K562 (cell line): ENCODE results near the gene COG4. TPM values are rescaled to one million over a fixed set of nuclear protein-coding genes. Genes with fewer than 3 reads are reported as not detected.

ENCODE experiments used
- ETV6 ChIP-seq, 3 experiments: fragments of 150-350 bp in 1 of 3; sonication (generic) in 1 of 3; formaldehyde crosslinking in 1 of 3; IDR thresholded peaks; 2 replicates each; pipeline versions ENCODE4 v1.6.1 to v1.8.0; 2014 to 2022; ENCODE audit warnings: borderline replicate concordance in 2 of 3, low read depth in 2 of 3, antibody characterized with exemption in 1 of 3, low read length in 1 of 3, mild to moderate bottlenecking in 1 of 3, missing genetic modification reagents in 1 of 3
- NFE2L1 ChIP-seq: fragments of 450-650 bp; IDR thresholded peaks from 2 replicates; pipeline ENCODE4 v1.6.1; 2016; ENCODE audit warnings: missing genetic modification characterization, low read depth, mild to moderate bottlenecking, missing compliant biosample characterization, moderate library complexity, borderline replicate concordance
- TAF15 ChIP-seq: fragments of 200-400 bp; formaldehyde crosslinking; IDR thresholded peaks from 2 replicates; pipeline ENCODE4 v1.6.1; 2017; ENCODE audit warnings: mild to moderate bottlenecking, low read depth, low read length, moderate library complexity
- polyA plus RNA-seq, 8 experiments: library from polyadenylated mRNA; depleted of rRNA in 4 of 8; stranded (reverse) in 5 of 8; unstranded in 3 of 8; fragments of >200 nt; fragmentation: Nextera tagmentation in 2 of 8; fragmentation: Illumina TruSeq in 1 of 8; extraction: Ambion mirVana in 2 of 8; extraction: Trizol in 1 of 8; gene quantifications; 2 replicates each; pipeline versions ENCODE4 v1.2.1 to v1.2.3, GENCODE V29; 2011 to 2014; ENCODE audit warnings: inconsistent platforms in 1 of 8, missing spikeins in 1 of 8
- total RNA-seq, 7 experiments: library from RNA; depleted of rRNA in 6 of 7; stranded (reverse); fragments of >200 nt in 6 of 7; fragmentation: Illumina TruSeq in 2 of 7; extraction: Trizol in 2 of 7; gene quantifications; 2 replicates each; pipeline versions ENCODE4 v1.2.1 to v1.2.3, GENCODE V29; 2011 to 2021; ENCODE audit warnings: low replicate concordance in 1 of 7
- TF ChIP-seq, protein P1 (sequence below), 2 experiments: fragments of 450-650 bp; IDR thresholded peaks; 2 replicates each; pipeline ENCODE4 v1.6.1; 2016; ENCODE audit warnings: mild to moderate bottlenecking in 2 of 2, borderline replicate concordance in 1 of 2, low read depth in 1 of 2, moderate library complexity in 1 of 2
- TF ChIP-seq, protein P2 (sequence below): fragments of 250-450 bp; sonication (Bioruptor Pico); IDR thresholded peaks from 2 replicates; pipeline ENCODE4 v1.4.0; 2020

The COG4 gene
- total and polyA plus RNA-seq, 9 of the 15 experiments (the other 6 are each of a cell fraction or from before 2014, with no cell fraction given): 13.7 to 73.9 (median 44.2) TPM

DNA sequence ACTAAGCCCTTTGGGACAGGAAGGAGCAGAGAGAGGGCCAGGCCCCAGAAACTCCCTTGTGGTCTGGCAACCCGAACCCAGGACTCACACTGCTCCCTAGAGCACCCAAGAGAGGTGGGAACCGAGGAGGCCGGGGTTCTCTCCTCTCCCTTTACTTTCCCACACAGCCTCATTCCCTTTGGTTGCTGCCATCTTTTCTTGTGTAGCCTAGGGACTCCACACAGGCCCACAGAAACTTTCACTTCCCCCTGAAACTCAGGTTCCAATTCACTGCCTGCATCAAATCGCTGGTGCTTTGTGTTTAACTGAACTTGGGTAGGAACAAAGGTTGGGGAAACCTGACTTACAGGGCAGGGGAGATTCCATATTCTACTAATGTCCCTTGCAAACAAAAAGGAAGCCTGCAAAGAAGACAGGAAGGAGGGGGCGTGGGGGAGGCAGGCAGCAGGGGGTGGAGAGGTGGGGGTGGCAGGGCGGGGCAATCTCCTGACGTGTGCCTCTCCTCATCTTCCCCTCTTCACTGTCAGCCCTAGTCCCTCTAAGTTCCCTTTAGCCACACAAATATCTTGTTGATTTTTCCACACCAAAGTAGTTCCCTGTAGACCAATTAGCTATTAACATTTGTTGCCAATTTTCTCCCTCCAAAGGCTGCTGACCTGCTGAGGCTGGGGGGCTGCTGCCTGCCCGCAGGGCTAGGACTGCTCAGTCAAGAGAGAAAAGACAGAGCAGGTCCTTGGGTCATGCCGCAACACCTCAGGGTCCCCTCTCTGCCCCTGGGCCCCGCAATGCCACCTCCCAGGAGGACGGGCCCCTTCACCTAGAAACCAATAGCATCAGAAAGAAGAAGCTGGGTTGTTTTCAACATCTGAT is 92.5 kb downstream of the COG4 start (continued):
- TF ChIP-seq, protein P1, sequence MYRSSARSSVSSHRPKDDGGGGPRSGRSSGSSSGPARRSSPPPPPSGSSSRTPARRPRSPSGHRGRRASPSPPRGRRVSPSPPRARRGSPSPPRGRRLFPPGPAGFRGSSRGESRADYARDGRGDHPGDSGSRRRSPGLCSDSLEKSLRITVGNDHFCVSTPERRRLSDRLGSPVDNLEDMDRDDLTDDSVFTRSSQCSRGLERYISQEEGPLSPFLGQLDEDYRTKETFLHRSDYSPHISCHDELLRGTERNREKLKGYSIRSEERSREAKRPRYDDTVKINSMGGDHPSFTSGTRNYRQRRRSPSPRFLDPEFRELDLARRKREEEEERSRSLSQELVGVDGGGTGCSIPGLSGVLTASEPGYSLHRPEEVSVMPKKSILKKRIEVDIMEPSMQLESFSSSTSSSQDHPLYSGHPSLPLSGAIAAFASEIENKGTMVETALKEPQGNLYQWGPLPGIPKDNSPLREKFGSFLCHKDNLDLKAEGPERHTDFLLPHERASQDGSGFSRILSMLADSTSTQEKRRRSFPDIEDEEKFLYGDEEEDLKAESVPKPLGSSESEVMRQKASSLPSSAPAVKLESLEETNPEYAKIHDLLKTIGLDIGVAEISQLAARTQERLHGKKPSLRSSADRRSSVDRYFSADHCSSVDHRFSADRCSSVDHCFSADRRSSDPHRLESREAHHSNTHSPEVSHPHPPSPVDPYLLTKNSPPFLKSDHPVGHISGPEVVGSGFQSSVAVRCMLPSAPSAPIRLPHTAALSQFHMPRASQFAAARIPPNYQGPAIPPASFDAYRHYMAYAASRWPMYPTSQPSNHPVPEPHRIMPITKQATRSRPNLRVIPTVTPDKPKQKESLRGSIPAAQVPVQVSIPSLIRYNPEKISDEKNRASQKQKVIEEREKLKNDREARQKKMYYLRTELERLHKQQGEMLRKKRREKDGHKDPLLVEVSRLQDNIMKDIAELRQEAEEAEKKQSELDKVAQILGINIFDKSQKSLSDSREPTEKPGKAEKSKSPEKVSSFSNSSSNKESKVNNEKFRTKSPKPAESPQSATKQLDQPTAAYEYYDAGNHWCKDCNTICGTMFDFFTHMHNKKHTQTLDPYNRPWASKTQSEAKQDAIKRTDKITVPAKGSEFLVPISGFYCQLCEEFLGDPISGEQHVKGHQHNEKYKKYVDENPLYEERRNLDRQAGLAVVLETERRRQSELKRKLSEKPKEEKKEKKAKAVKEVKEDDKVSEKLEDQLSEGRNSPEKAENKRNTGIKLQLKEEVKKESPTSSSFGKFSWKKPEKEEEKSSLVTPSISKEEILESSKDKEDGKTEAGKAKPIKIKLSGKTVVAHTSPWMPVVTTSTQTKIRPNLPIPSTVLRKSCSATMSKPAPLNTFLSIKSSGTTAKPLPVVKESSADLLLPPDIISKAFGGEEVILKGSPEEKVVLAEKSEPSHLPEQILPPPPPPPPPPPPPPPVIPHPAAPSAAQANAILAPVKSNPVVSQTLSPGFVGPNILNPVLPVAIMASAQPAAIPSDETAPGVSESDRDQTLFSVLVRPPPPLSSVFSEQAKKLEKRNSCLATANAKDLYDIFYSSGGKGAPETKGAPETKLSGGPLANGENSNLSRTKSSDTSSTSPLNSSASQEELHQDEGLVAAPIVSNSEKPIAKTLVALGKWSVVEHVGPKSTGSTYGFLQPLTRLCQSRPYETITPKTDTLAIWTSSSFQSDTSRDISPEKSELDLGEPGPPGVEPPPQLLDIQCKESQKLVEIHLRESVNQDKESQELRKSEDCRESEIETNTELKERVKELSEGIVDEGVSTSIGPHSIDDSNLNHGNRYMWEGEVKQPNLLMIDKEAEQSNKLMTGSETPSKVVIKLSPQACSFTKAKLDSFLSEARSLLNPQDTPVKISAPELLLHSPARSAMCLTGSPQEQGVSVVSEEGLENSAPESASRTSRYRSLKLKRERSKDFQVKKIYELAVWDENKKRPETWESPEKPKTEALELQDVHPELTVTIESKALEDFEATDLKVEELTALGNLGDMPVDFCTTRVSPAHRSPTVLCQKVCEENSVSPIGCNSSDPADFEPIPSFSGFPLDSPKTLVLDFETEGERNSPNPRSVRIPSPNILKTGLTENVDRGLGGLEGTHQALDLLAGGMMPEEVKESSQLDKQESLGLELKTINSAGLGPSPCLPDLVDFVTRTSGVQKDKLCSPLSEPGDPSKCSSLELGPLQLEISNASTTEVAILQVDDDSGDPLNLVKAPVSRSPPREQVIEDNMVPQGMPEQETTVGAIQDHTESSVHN (IDR thresholded peaks at IDR 0.05; ENCODE audit: borderline replicate concordance in 1 of 2, low read depth in 1 of 2): no peak
- TF ChIP-seq ETV6 (IDR thresholded peaks at IDR 0.05; ENCODE audit: borderline replicate concordance in 1 of 2, low read depth in 2 of 2, low read length in 1 of 2) (no peak), ETV6 (CRISPR knock-in tag; IDR thresholded peaks at IDR 0.05; ENCODE audit: borderline replicate concordance) (no peak), NFE2L1 (no peak), TAF15 (no peak)
- TF ChIP-seq, protein P2, sequence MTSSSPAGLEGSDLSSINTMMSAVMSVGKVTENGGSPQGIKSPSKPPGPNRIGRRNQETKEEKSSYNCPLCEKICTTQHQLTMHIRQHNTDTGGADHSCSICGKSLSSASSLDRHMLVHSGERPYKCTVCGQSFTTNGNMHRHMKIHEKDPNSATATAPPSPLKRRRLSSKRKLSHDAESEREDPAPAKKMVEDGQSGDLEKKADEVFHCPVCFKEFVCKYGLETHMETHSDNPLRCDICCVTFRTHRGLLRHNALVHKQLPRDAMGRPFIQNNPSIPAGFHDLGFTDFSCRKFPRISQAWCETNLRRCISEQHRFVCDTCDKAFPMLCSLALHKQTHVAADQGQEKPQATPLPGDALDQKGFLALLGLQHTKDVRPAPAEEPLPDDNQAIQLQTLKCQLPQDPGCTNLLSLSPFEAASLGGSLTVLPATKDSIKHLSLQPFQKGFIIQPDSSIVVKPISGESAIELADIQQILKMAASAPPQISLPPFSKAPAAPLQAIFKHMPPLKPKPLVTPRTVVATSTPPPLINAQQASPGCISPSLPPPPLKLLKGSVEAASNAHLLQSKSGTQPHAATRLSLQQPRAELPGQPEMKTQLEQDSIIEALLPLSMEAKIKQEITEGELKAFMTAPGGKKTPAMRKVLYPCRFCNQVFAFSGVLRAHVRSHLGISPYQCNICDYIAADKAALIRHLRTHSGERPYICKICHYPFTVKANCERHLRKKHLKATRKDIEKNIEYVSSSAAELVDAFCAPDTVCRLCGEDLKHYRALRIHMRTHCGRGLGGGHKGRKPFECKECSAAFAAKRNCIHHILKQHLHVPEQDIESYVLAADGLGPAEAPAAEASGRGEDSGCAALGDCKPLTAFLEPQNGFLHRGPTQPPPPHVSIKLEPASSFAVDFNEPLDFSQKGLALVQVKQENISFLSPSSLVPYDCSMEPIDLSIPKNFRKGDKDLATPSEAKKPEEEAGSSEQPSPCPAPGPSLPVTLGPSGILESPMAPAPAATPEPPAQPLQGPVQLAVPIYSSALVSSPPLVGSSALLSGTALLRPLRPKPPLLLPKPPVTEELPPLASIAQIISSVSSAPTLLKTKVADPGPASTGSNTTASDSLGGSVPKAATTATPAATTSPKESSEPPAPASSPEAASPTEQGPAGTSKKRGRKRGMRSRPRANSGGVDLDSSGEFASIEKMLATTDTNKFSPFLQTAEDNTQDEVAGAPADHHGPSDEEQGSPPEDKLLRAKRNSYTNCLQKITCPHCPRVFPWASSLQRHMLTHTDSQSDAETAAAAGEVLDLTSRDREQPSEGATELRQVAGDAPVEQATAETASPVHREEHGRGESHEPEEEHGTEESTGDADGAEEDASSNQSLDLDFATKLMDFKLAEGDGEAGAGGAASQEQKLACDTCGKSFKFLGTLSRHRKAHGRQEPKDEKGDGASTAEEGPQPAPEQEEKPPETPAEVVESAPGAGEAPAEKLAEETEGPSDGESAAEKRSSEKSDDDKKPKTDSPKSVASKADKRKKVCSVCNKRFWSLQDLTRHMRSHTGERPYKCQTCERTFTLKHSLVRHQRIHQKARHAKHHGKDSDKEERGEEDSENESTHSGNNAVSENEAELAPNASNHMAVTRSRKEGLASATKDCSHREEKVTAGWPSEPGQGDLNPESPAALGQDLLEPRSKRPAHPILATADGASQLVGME (CRISPR knock-in tag): 0 out of 2 replicates have a peak, but pooled peaks have one; percentile 21
